Urinary bladder (tissue), 4 donors: ENCODE measurements around the gene LRIG2. TPM values are rescaled to one million over a fixed set of nuclear protein-coding genes. Genes with fewer than 3 reads are reported as not detected.
"Not testable (repeated sequence)": the region's sequence is repeated elsewhere in the genome, so short reads cannot be mapped to it uniquely, and the experiment has no call there.

Source experiments
- DNase-seq: peaks from one replicate; pipeline ENCODE4 v3.0.0-alpha.2; 2015; ENCODE audit errors: extremely low spot score
- H3K27ac ChIP-seq: one replicate; pipeline ENCODE4 v1.5.1; 2013; ENCODE audit warnings: low read depth, mild to moderate bottlenecking, moderate library complexity
- H3K36me3 ChIP-seq: one replicate; pipeline ENCODE4 v1.6.1; 2013; ENCODE audit warnings: mild to moderate bottlenecking, moderate library complexity; ENCODE audit not compliant: insufficient read depth
- H3K4me1 ChIP-seq: one replicate; pipeline ENCODE4 v1.6.1; 2013; ENCODE audit warnings: mild to moderate bottlenecking, moderate library complexity; ENCODE audit not compliant: insufficient read depth
- H3K4me3 ChIP-seq: one replicate; pipeline ENCODE4 v1.5.1; 2013; ENCODE audit warnings: low read depth, low read length
- WGBS: extraction: QIAGEN DNeasy Blood & Tissue Kit; methylation state at CpG from one replicate; pipeline ENCODE4 v1.1.7; 2013; 5-methylcytosine and 5-hydroxymethylcytosine counted together
- polyA plus RNA-seq: library from polyadenylated mRNA; stranded (reverse); fragments of 200-250 nt; gene quantifications from one replicate; pipeline ENCODE4 v1.2.3, GENCODE V29; 2013
- total RNA-seq: library from RNA; depleted of rRNA; stranded (reverse); fragments of >200 nt; gene quantifications from one replicate; pipeline ENCODE4 v1.2.3, GENCODE V29; 2014
- donor health status: healthy with polysubstance abuse.
- donor health status: healthy.

LRIG2 gene, protein sequence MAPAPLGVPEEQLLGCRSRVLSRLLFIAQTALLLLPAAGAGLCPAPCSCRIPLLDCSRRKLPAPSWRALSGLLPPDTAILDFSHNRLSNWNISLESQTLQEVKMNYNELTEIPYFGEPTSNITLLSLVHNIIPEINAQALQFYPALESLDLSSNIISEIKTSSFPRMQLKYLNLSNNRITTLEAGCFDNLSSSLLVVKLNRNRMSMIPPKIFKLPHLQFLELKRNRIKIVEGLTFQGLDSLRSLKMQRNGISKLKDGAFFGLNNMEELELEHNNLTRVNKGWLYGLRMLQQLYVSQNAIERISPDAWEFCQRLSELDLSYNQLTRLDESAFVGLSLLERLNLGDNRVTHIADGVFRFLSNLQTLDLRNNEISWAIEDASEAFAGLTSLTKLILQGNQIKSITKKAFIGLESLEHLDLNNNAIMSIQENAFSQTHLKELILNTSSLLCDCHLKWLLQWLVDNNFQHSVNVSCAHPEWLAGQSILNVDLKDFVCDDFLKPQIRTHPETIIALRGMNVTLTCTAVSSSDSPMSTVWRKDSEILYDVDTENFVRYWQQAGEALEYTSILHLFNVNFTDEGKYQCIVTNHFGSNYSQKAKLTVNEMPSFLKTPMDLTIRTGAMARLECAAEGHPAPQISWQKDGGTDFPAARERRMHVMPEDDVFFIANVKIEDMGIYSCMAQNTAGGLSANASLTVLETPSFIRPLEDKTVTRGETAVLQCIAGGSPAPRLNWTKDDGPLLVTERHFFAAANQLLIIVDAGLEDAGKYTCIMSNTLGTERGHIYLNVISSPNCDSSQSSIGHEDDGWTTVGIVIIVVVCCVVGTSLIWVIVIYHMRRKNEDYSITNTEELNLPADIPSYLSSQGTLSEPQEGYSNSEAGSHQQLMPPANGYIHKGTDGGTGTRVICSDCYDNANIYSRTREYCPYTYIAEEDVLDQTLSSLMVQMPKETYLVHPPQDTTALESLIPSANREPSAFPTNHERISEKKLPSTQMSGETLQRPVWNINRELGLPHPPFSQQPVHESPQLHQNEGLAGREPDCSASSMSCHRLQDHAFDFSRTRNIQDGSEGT
- total RNA-seq (49.7 TPM), polyA plus RNA-seq (4.5 TPM)

- DNase-seq = peak; percentile 97
- Histone ChIP-seq H3K4me3 (peak within 1 kb of the TSS; percentile 85), H3K36me3 (peaks cover 1% of the 10 kb centered on the region), H3K27ac (peak within 1 kb of the TSS; percentile 88), H3K4me1 (no peaks in the 10 kb centered on the region)
- WGBS = under 1% methylated on average over 49 of the region's 49 CpGs
These were observed at the start of gene LRIG2 for GRCh38 chr1:113072757-113073478. LRIG2 (plus strand) TSS chr1:113073198; CDS start chr1:113073407, 209 bp downstream.

DNA sequence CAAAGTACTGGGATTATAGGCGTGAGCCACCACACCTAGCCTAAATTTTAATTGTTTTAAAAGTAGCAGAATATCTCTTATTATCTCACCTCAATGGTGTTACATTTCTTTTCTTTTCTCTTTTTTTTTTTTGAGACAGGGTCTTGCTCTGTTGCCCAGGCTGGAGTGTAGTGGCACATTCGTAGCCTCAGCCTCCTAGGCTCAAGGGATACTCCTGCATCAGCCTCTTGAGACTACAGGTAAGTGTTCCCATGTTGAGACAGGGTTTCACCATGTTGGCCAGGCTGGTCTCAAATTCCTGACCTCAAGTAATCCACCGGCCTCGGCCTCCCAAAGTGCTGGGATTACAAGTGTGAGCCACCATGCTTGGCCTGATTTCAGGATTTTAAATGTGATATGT is 49.7 kb upstream of the LRIG2 start:
- not testable (repeated sequence) for DNase-seq, H3K27ac ChIP-seq, H3K4me3 ChIP-seq, H3K36me3 ChIP-seq, H3K4me1 ChIP-seq
- 98% methylated on average over 4 of the region's 4 CpGs for WGBS

GRCh38 chr1:113027007-113027406 is 46.0 kb upstream of the LRIG2 start:
- 76% methylated on average over 5 of the region's 5 CpGs for WGBS

GRCh38 chr1:113027449-113027848 is 45.5 kb upstream of the LRIG2 start:
- Histone ChIP-seq H3K4me1 (no peaks in the 10 kb centered on the region), H3K4me3 (no peak overlapping the region), H3K27ac (no peak overlapping the region), H3K36me3 (no peaks in the 10 kb centered on the region)
- no peak for DNase-seq

More at GRCh38 chr1:113027007-113027406, 46.0 kb upstream of the LRIG2 start:
- Histone ChIP-seq H3K27ac (no peak overlapping the region), H3K36me3 (no peaks in the 10 kb centered on the region), H3K4me3 (no peak overlapping the region), H3K4me1 (no peaks in the 10 kb centered on the region)
- no peak for DNase-seq

- 64% methylated on average over 1 of the region's 1 CpG for WGBS
- Histone ChIP-seq H3K4me1 (no peaks in the 10 kb centered on the region), H3K36me3 (no peaks in the 10 kb centered on the region), H3K4me3 (no peak overlapping the region), H3K27ac (no peak overlapping the region)
- DNase-seq = no peak
These were observed 43.2 kb upstream of the LRIG2 start for GRCh38 chr1:113029822-113030221.

GRCh38 chr1:113031171-113031933 is 41.6 kb upstream of the LRIG2 start:
- 85% methylated on average over 8 of the region's 8 CpGs for WGBS
- H3K4me1 ChIP-seq = no peaks in the 10 kb centered on the region
- peak overlapping the region; percentile 45 for H3K27ac ChIP-seq
- no peak overlapping the region for H3K4me3 ChIP-seq
- no peak for DNase-seq
- H3K36me3 ChIP-seq = no peaks in the 10 kb centered on the region

- no peak overlapping the region for H3K4me3 ChIP-seq
- no peaks in the 10 kb centered on the region for H3K36me3 ChIP-seq
- no peak for DNase-seq
- WGBS = 91% methylated on average over 5 of the region's 5 CpGs
- H3K4me1 ChIP-seq = no peaks in the 10 kb centered on the region
- H3K27ac ChIP-seq = no peak overlapping the region
These were observed 37.9 kb upstream of the LRIG2 start for GRCh38 chr1:113035086-113035485.

GRCh38 chr1:113036639-113037321 is 36.2 kb upstream of the LRIG2 start:
- no peak for DNase-seq

GRCh38 chr1:113040041-113040440 is 33.0 kb upstream of the LRIG2 start:
- Histone ChIP-seq H3K36me3 (no peaks in the 10 kb centered on the region), H3K4me1 (no peaks in the 10 kb centered on the region), H3K27ac (no peak overlapping the region), H3K4me3 (no peak overlapping the region)
- DNase-seq = no peak
- WGBS = 25% methylated on average over 2 of the region's 2 CpGs

More at GRCh38 chr1:113036639-113037321, 36.2 kb upstream of the LRIG2 start:
- H3K27ac ChIP-seq = no peak overlapping the region
- H3K4me1 ChIP-seq = no peaks in the 10 kb centered on the region
- no peaks in the 10 kb centered on the region for H3K36me3 ChIP-seq
- WGBS = 74% methylated on average over 2 of the region's 2 CpGs
- H3K4me3 ChIP-seq = no peak overlapping the region

DNA sequence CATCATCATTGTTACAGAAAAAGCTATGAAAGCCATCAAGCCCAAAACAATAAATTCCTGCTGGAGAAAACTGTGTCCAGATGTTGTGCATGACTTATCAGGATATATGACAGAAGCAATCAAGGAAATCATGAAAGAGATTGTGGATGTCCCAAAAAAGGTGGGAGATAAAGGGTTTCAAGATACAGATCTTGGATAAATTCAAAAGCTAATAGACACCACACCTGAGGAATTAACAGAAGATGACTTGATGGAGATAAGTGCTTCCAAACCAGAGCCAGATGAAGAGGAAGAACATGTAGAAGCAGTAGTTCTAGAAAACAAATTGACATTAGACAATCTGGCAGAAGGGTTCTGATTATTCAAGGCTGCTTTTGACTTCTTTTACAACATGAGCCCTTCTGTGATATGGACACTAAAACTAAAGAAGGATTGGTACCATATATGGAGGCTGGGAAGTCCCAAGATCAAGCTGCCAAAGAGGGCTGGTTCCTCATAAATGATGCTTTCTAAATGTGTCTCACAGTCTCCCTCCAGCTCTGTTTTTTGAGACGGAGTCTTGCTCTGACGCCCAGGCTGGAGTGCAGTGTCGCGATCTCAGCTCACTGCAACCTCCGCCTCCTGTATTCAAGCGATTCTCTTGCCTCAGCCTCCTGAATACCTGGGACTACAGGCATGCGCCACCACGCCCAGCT is 32.1 kb upstream of the LRIG2 start:
- Histone ChIP-seq H3K36me3 (no peaks in the 10 kb centered on the region), H3K27ac (no peak overlapping the region), H3K4me3 (no peak overlapping the region), H3K4me1 (no peaks in the 10 kb centered on the region)
- WGBS = 85% methylated on average over 8 of the region's 8 CpGs
- DNase-seq = no peak

DNA sequence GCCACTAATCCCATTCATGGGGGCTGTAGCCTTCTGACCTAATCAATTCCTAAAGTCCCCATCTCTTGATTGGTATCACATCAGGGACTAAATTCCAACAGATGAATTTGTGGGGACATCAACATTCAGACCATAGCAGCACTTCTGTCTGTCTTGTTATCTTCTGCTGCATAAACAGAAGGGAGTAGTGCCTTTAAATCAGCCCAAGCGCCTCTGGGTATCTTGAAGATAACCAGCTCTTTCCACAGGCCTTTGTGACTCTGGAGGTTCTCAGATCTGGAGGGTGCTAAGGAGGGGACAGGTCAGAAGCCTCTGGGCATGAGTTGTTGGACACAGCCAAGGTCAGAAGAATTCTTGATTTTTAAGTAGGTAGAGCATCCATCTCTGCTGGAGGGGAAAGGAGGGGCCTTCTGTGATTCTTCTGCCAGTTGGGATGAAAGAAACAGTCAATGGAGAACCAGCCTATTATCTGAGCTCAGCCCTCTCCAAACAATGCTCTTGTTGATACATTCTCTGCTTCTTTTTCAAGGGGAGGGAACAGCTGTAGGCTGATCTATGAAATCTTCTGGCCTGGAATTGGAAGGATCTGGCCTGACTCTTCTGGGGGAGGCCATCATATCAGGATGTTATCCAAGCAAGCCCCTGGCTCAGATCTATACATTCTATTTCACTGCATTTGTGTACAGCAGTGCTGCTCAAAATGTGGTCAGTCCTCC is 31.3 kb upstream of the LRIG2 start:
- 34% methylated on average over 1 of the region's 1 CpG for WGBS
- H3K27ac ChIP-seq = no peak overlapping the region

More for the DNA sequence above, 31.3 kb upstream of the LRIG2 start:
- Histone ChIP-seq H3K36me3 (no peaks in the 10 kb centered on the region), H3K4me1 (no peaks in the 10 kb centered on the region), H3K4me3 (no peak overlapping the region)
- no peak for DNase-seq
